ENCODE data around the gene PCDHB12.
"Not testable (repeated sequence)": the region's sequence is repeated elsewhere in the genome, so short reads cannot be mapped to it uniquely, and the experiment has no call there.

The PCDHB12 gene

GRCh38 chr5:141210849-141211248 is 2.3 kb downstream of the PCDHB12 start:
- not testable (repeated sequence) for DNase-seq

GRCh38 chr5:141213656-141214339 is 5.3 kb downstream of the PCDHB12 start, which contains the start of gene PCDHB13:
TSS of gene PCDHB13 (plus strand) at chr5:141213919. CDS start at chr5:141214124, 205 bp downstream.
- peak; percentile 11 to 47 for DNase-seq

- not testable (repeated sequence) for DNase-seq
Observed at GRCh38 chr5:141214583-141214982, 6.1 kb downstream of the PCDHB12 start.

- not testable (repeated sequence) for DNase-seq
Observed at GRCh38 chr5:141215504-141215903, 7.0 kb downstream of the PCDHB12 start.

- DNase-seq: not testable (repeated sequence)
Observed at GRCh38 chr5:141216035-141216434, 7.5 kb downstream of the PCDHB12 start.

GRCh38 chr5:141223112-141223783 is 14.7 kb downstream of the PCDHB12 start, which contains the start of gene PCDHB14:
TSS of gene PCDHB14 (plus strand) at chr5:141223343. CDS start at chr5:141223506, 163 bp downstream.
- DNase-seq: peak; percentile 3 to 66

GRCh38 chr5:141224844-141225243 is 16.3 kb downstream of the PCDHB12 start:
- DNase-seq: not testable (repeated sequence)

- DNase-seq: not testable (repeated sequence)
Observed at GRCh38 chr5:141225421-141225820, 16.9 kb downstream of the PCDHB12 start.

GRCh38 chr5:141234109-141234667 is 25.7 kb downstream of the PCDHB12 start:
- no peak for DNase-seq

GRCh38 chr5:141235922-141236321 is 27.4 kb downstream of the PCDHB12 start:
- DNase-seq: not testable (repeated sequence)

GRCh38 chr5:141236516-141237313 is 28.2 kb downstream of the PCDHB12 start:
- DNase-seq: no peak

- DNase-seq: no peak
Observed at GRCh38 chr5:141241496-141241895, 33.0 kb downstream of the PCDHB12 start.

- DNase-seq: peak; percentile 41 to 70
Observed at GRCh38 chr5:141245250-141245717, 36.8 kb downstream of the PCDHB12 start, which contains the start of gene PCDHB15. TSS of gene PCDHB15 (plus strand) at chr5:141245395. CDS start at chr5:141245579, 184 bp downstream.

- not testable (repeated sequence) for DNase-seq
Observed at GRCh38 chr5:141246971-141247370, 38.5 kb downstream of the PCDHB12 start.

GRCh38 chr5:141247434-141247833 is 38.9 kb downstream of the PCDHB12 start:
- DNase-seq: not testable (repeated sequence)

GRCh38 chr5:141250576-141250975 is 42.1 kb downstream of the PCDHB12 start:
- no peak for DNase-seq

GRCh38 chr5:141258464-141258863 is 49.9 kb downstream of the PCDHB12 start:
- no peak for DNase-seq

GRCh38 chr5:141258948-141259347 is 50.4 kb downstream of the PCDHB12 start:
- DNase-seq: no peak

GRCh38 chr5:141260458-141261237 is 52.1 kb downstream of the PCDHB12 start:
- DNase-seq: no peak

GRCh38 chr5:141261238-141261546 is 52.7 kb downstream of the PCDHB12 start:
- DNase-seq: no peak

All from NCI-H446 (cell line).